MCF 10A (cell line): ENCODE results near the gene KRTAP19-2. TPM values are rescaled to one million over a fixed set of nuclear protein-coding genes. Genes with fewer than 3 reads are reported as not detected.

Experiments
- BruUV-seq: library from RNA; stranded (reverse); fragments of 400-500 nt; replicated peaks from 2 replicates; lab custom pipeline; 2021; lab: Mats Ljungman, UMichigan
- CTCF ChIA-PET: fragments of 300-600 bp; sonication (Branson Sonifier 250); formaldehyde crosslinking; extraction: SDS; loops from one replicate; lab custom pipeline; 2021; ENCODE audit warnings: antibody characterized with exemption, inconsistent platforms; lab: Yijun Ruan, JAX
- POLR2A ChIA-PET: fragments of 300-600, 350-650 bp; sonication (Branson Sonifier 250); formaldehyde crosslinking; extraction: SDS; loops from one replicate; lab custom pipeline; 2020; ENCODE audit warnings: antibody characterized with exemption, inconsistent platforms; lab: Yijun Ruan, JAX
- DNase-seq: peaks from one replicate; pipeline ENCODE4 v3.0.0-alpha.2; 2018; ENCODE audit not compliant: unreplicated experiment
- H3K27ac Mint-ChIP-seq: one replicate; pipeline ENCODE4 v1.8.0; 2022; ENCODE audit warnings: mild to moderate bottlenecking, low read depth, mixed read lengths; ENCODE audit not compliant: unreplicated experiment
- H3K27me3 Mint-ChIP-seq: one replicate; pipeline ENCODE4 v1.8.0; 2022; ENCODE audit warnings: mixed read lengths; ENCODE audit not compliant: insufficient read depth, unreplicated experiment
- H3K36me3 Mint-ChIP-seq: one replicate; pipeline ENCODE4 v1.8.0; 2022; ENCODE audit warnings: mild to moderate bottlenecking, moderate library complexity, mixed read lengths; ENCODE audit not compliant: insufficient read depth, unreplicated experiment
- H3K4me1 Mint-ChIP-seq: one replicate; pipeline ENCODE4 v1.8.0; 2022; ENCODE audit warnings: mixed read lengths; ENCODE audit not compliant: insufficient read depth, unreplicated experiment
- H3K4me3 Mint-ChIP-seq: one replicate; pipeline ENCODE4 v1.8.0; 2022; ENCODE audit warnings: mild to moderate bottlenecking, moderate library complexity, mixed read lengths; ENCODE audit not compliant: unreplicated experiment
- H3K9me3 Mint-ChIP-seq: one replicate; pipeline ENCODE4 v1.8.0; 2022; ENCODE audit warnings: mixed read lengths; ENCODE audit not compliant: unreplicated experiment
- intact Hi-C: fragments of 100-400 bp; cut with micrococcal nuclease; formaldehyde crosslinking; loops from 2 replicates; pipeline ENCODE4 v1.14.1; 2022
- total RNA-seq: library from RNA; stranded (reverse); gene quantifications from 2 replicates; pipeline ENCODE4 v1.2.3, GENCODE V29; 2022
- TF ChIP-seq, protein P1 (sequence below): fragments of 200-600 bp; IDR thresholded peaks from one replicate; pipeline ENCODE4 v1.8.0; 2022; ENCODE audit warnings: antibody characterized with exemption, mild to moderate bottlenecking; ENCODE audit not compliant: unreplicated experiment

Gene KRTAP19-2
- total RNA-seq, 1 experiment from 2014 or later, result not detected

DNA sequence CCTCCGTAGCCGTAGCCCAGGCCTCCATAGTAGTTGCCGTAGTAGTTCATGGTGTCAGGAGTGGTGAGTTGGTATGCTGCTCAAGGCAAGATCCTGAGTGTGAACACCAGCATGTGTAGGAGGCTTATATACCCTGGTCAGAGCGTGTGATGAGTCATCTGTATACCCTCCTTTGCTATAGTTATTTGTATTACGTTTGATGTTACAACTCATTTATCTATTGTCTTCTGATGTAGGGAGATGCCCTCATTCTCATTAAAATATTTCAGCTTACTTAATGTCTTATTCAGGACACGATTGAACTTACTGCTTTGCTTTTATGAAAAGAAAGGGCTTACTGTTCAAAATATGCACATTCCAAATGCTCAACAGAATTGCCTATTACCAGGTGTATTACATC lies 14.8 kb upstream of the KRTAP19-2 start, which contains the start of gene KRTAP19-5:
TSS of gene KRTAP19-5 (minus strand) at position 101 of the 400 bp plus-strand sequence. CDS start at position 50, 51 bp downstream.
- H3K36me3 Mint-ChIP-seq, result no peaks in the 10 kb centered on the region
- POLR2A ChIA-PET, result no interaction called here
- H3K27ac Mint-ChIP-seq, result no peak within 1 kb of the TSS
- H3K27me3 Mint-ChIP-seq, result peaks cover 44% of the 10 kb centered on the region
- BruUV-seq, result no TSS peak
- H3K4me1 Mint-ChIP-seq, result no peaks in the 10 kb centered on the region
- TF ChIP-seq, protein P1, sequence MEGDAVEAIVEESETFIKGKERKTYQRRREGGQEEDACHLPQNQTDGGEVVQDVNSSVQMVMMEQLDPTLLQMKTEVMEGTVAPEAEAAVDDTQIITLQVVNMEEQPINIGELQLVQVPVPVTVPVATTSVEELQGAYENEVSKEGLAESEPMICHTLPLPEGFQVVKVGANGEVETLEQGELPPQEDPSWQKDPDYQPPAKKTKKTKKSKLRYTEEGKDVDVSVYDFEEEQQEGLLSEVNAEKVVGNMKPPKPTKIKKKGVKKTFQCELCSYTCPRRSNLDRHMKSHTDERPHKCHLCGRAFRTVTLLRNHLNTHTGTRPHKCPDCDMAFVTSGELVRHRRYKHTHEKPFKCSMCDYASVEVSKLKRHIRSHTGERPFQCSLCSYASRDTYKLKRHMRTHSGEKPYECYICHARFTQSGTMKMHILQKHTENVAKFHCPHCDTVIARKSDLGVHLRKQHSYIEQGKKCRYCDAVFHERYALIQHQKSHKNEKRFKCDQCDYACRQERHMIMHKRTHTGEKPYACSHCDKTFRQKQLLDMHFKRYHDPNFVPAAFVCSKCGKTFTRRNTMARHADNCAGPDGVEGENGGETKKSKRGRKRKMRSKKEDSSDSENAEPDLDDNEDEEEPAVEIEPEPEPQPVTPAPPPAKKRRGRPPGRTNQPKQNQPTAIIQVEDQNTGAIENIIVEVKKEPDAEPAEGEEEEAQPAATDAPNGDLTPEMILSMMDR, result no peak
- no peak within 1 kb of the TSS for H3K4me3 Mint-ChIP-seq
- H3K9me3 Mint-ChIP-seq, result no peaks in the 10 kb centered on the region
- intact Hi-C loops, result loop anchor here (10.0 kb wide), 1 partner anchor 333 kb away; no protein-coding TSS in a partner anchor
- CTCF ChIA-PET, result interaction anchor here (0.6 kb wide), 1 partner anchor 39 kb away, joined by 3 read pairs; no protein-coding TSS in a partner anchor
- no peak for DNase-seq

DNA sequence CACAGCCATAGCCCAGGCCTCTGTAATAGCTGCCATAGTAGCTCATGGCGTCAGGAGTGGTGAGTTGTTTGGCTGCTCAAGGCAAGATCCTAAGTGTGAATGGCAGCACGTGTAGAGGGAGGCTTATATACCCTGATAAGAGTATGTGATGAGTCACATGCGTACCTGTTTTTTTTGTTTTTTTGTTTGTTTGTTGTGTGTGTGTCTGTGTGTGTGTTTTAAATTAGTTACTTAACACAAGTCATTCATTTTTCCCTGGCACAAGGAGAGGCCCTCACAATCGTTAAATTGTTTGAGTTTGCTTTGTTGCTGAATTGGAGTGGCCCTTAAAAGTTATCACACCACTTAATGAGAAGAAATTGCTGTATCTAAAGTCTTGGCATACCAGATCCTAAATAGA lies 9.8 kb upstream of the KRTAP19-2 start, which contains the start of gene KRTAP19-4:
TSS of gene KRTAP19-4 (minus strand) at position 101 of the 400 bp plus-strand sequence. CDS start at position 46, 55 bp downstream.
- BruUV-seq, result no TSS peak
- no peaks in the 10 kb centered on the region for H3K36me3 Mint-ChIP-seq
- H3K4me3 Mint-ChIP-seq, result no peak within 1 kb of the TSS
- no peaks in the 10 kb centered on the region for H3K9me3 Mint-ChIP-seq
- DNase-seq, result no peak
- ChIA-PET POLR2A (interaction anchor here (1.0 kb wide), 1 partner anchor 14 kb away, joined by 3 read pairs; no protein-coding TSS in a partner anchor), CTCF (interaction anchor here (0.7 to 1.2 kb wide), 2 partner anchors 274 to 590 kb away, joined by 3 read pairs; no protein-coding TSS in a partner anchor)
- peaks cover 10% of the 10 kb centered on the region for H3K27me3 Mint-ChIP-seq
- H3K4me1 Mint-ChIP-seq, result no peaks in the 10 kb centered on the region
- no peak within 1 kb of the TSS for H3K27ac Mint-ChIP-seq
- TF ChIP-seq, protein P1, result no peak
- intact Hi-C loops, result no loop called here

- H3K4me3 Mint-ChIP-seq, result no peak within 1 kb of the TSS
- H3K27me3 Mint-ChIP-seq, result peaks cover 17% of the 10 kb centered on the region
- intact Hi-C loops, result no loop called here
- DNase-seq, result no peak
- H3K4me1 Mint-ChIP-seq, result no peaks in the 10 kb centered on the region
- POLR2A ChIA-PET, result interaction anchor here (1.0 kb wide), 1 partner anchor 9 kb away, joined by 5 read pairs; no protein-coding TSS in a partner anchor
- TF ChIP-seq, protein P1, result no peak
- no peaks in the 10 kb centered on the region for H3K36me3 Mint-ChIP-seq
- H3K9me3 Mint-ChIP-seq, result no peaks in the 10 kb centered on the region
- no peak within 1 kb of the TSS for H3K27ac Mint-ChIP-seq
- CTCF ChIA-PET, result no interaction called here
- no TSS peak for BruUV-seq
Observed at GRCh38 chr21:30491963-30492428, 4.8 kb upstream of the KRTAP19-2 start, which contains the start of gene KRTAP19-3. Gene KRTAP19-3, minus strand, starts transcription at chr21:30492013. Its CDS starts 56 bp downstream, at chr21:30491957.

DNA sequence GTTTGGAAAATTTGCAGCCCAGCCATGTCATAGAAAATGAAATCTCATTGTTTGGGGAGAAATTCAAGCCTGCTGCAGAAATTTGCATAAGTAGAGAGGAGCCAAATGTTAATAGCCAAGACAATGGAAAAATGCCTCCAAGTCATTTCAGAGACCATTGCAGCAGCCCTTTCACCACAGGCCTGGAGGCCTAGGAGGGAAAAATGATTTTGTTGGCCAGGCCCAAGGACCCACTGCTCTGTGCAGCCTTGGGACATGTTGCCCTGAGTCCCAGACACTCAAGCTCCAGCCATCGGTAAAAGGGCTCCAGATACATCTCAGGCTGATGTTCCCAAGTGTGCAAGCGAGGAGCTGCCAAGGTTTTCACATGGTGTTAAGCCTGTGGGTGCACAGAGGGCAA lies 1.1 kb downstream of the KRTAP19-2 start:
- H3K27me3 Mint-ChIP-seq, result peaks cover 30% of the 10 kb centered on the region
- no peak overlapping the region for H3K27ac Mint-ChIP-seq
- H3K36me3 Mint-ChIP-seq, result no peaks in the 10 kb centered on the region
- no peaks in the 10 kb centered on the region for H3K4me1 Mint-ChIP-seq
- DNase-seq, result no peak
- intact Hi-C loops, result no loop called here
- ChIA-PET POLR2A (interaction anchor here (0.7 kb wide), 1 partner anchor 210 kb away, joined by 3 read pairs; no protein-coding TSS in a partner anchor), CTCF (interaction anchor here (1.1 kb wide), 1 partner anchor 10 kb away, joined by 3 read pairs; no protein-coding TSS in a partner anchor)
- H3K9me3 Mint-ChIP-seq, result peaks cover 9% of the 10 kb centered on the region
- no TSS peak for BruUV-seq
- TF ChIP-seq, protein P1, result no peak
- H3K4me3 Mint-ChIP-seq, result no peak overlapping the region
